SK-MEL-5 (cell line): ENCODE measurements around the gene SDR39U1. TPM values are rescaled to one million over a fixed set of nuclear protein-coding genes. Genes with fewer than 3 reads are reported as not detected.
A peak's percentile ranks its signal among the peaks of the same experiment; 100 is the strongest.
"Not testable (repeated sequence)": the region's sequence is repeated elsewhere in the genome, so short reads cannot be mapped to it uniquely, and the experiment has no call there.

Experiments used
- DNase-seq: peaks from one replicate; pipeline ENCODE4 v3.0.0-alpha.2; 2016; ENCODE audit warnings: low read depth, low spot score
- in situ Hi-C: cut with HindIII; loops from 2 replicates; pipeline ENCODE4 v1.10.0; 2016; ENCODE audit warnings: low sequenced_read_pairs, high pct_unique_total_duplicates, low pct_unique_long_range_greater_than_20kb
- polyA plus RNA-seq, 2 experiments: library from polyadenylated mRNA; depleted of rRNA; stranded (reverse); fragments of >200 nt; gene quantifications; 2 replicates each; pipeline ENCODE4 v1.2.3, GENCODE V29; 2015
- total RNA-seq: library from RNA; depleted of rRNA; stranded (reverse); fragments of >200 nt; shearing (Covaris generic); gene quantifications from 2 replicates; pipeline ENCODE4 v1.2.3, GENCODE V29; 2014; rRNA removed

Gene SDR39U1
- total RNA-seq, result 6.2 and 12.5 TPM in 2 replicates
- polyA plus RNA-seq (2015; cell fraction: cytosol; rRNA removed), result 36.7 and 39.5 TPM in 2 replicates
- polyA plus RNA-seq (2015; cell fraction: nucleus; rRNA removed), result 360 and 494 TPM in 2 replicates

DNA sequence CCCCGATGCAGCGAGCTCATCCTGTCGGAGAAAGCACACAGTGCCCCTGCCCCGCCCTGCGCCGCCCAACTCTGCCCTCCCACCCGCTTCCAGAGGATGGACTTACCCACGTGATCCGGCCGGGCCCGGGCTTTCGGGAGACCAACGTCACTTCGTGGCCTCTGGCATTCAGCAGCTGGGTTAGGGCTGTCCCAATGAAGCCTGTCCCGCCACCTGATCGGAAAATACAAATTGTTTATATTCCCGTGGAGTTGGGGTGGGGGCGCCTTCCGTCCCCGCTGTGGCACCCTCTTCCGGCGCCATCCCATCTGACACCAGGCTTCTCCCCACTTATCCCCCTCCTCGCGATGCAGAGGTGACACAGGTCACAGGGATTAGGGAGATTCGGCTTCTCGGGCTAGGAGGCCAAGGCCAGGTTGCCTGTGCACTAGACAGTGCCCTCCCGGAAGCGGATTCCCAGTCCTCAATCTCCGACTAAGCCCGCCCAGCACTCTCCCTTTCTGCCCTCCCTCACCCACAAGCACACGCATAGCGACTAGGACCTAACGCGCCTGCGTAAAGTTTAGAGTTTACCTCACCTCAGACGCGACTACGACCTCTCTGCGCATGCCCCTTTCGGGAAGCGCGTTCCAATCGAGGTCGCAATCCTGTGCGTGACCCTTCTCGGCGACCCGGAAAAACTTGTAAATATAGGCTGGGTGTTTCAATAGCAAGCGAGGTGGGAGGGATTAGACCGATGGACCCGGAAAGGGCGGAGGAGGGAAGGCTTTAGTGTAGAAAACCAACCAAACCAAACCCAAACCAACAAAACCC, at the start of gene SDR39U1:
SDR39U1 (minus strand) TSS at position 537 of the 813 bp plus-strand sequence; CDS start at position 530, 7 bp downstream.
- in situ Hi-C loops, result no loop called here
- peak; percentile 99 for DNase-seq

- DNase-seq, in situ Hi-C loops: not testable (repeated sequence)
Observed at GRCh38 chr14:24491586-24492408, 49.2 kb upstream of the SDR39U1 start.

DNA sequence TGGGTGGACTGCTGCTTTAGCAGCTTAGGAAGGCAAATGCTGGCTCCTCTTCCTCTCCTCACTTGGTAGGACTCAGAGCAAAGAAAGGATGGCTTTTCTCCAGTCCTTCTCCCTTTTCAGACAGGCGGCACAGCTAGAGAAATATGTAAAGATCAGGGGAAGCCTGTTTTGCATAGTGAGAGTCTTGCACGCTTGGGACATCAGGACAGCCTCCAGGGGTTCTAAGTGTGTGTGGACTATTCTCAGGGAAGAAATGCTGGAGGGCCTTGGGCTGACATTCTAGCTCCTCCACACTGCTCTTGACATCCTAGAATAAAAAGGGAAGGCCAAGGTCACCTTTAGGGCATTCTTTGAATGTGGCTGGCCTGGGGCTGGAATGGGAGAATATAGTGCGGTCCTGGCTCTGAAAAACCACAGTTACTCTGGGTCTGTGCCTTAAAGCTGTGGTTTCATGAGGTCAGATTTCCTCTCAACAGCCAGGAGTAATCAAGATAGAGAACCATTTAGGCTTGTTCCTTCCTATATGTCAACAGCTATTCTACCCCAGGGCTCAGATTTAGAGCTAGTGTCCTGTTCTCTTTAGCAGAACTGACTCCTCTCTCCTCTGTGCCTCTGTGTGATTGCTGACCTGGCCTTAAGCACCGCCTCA, 41.2 kb upstream of the SDR39U1 start:
- peak; percentile 47 for DNase-seq
- in situ Hi-C loops, result no loop called here

DNA sequence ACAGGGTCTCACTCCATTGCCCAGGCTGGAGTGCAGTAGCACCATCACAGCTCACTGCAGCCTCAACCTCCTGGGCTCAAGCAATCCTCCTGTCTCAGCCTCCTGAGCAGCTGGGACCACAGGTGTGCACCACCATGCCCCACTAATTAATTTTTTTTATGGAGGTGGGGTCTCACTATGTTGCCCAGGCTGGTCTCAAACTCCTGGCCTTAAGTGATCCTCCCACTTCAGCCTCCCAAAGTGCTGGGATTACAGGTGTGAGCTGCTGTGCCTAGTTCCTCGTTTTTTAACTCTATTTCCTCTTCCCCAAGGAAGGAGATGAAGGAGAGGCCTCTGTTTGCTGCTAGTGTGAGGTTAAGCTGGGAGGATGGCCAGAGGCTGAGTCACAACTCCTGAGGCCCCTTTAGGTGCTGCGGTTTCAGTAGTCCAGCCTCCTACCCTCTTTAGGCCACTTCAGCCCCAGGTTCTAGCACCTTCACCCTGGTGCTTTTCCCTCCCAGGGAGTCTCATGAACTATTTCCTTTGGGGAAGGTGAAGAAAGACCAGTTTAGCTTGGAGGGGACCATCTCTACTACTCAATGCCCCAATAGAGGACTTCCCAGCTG, 40.2 kb upstream of the SDR39U1 start:
- in situ Hi-C loops, DNase-seq: not testable (repeated sequence)

GRCh38 chr14:24481622-24482324, 39.2 kb upstream of the SDR39U1 start:
- in situ Hi-C loops, result no loop called here
- peak; percentile 80 for DNase-seq

DNA sequence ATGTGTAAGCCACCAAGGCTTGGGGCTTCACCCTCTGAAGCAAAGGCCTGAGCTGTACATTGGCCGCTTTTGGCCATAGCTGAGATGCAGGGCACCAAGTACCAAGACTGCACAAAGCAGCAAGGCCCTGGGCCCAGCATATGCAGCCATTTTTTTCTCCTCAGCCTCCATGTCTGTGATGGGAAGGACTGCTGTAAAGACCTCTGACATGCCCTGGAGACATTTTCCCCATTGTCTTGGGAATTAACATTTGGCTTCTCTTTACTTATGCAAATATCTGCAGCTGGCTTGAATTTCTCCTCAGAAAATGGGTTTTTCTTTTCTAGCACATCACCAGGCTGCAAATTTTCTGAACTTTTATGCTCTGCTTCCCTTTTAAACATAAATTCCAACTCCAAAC, 37.4 kb upstream of the SDR39U1 start:
- in situ Hi-C loops, DNase-seq: not testable (repeated sequence)

DNA sequence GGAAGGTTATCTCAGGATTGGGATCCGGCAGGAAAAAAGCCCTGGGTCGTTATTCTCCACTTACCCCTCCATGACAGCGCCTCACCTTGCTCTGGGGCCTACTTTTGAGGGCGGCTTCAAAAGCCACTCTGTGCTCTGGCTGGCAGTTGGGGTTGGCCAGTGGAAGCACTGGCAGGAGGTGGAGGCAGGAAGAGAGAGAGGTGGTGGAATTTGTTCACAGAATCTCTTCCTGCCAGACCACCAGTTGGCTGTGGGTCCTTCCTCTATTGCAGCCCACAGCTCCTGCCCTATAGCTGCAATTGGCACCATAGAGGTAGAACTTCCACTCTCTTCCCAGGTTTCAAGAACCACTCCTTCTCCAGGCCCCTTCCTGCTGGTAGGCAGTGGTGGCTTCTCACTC, 32.7 kb upstream of the SDR39U1 start:
- in situ Hi-C loops, result no loop called here
- DNase-seq, result no peak

DNA sequence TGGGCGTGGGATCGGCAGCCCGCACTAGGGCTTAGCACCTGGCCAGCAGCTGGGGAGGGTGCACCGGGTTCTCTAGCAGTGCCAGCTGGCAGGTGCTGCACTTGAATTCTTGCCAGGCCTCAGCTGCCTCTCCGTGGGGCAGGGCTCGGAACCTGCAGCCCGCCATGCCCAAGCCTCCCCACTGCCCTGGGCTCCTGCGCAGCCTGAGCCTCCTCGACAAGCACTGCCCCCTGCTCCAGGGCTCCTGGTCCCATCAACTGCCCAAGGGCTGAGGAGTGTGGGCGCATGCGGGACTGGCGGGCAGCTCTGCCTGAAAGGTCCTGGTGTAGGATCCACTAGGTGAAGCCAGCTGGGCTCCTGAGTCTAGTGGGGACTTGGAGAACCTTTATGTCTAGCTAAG, 30.6 kb upstream of the SDR39U1 start:
- in situ Hi-C loops, result no loop called here
- DNase-seq, result no peak

DNA sequence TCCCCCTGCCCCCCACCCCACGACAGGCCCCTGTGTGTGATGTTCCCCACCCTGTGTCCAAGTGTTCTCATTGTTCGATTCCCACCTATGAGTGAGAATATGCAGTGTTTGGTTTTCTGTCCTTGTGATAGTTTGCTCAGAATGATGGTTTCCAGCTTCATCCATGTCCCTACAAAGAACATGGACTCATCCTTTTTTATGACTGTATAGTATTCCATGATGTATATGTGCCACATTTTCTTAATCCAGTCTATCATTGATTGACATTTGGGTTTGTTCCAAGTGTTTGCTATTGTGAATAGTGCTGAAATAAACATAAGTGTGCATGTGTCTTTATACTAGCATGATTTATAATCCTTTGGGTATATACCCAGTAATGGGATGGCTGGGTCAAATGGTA, 27.9 kb upstream of the SDR39U1 start:
- DNase-seq, in situ Hi-C loops: not testable (repeated sequence)

DNA sequence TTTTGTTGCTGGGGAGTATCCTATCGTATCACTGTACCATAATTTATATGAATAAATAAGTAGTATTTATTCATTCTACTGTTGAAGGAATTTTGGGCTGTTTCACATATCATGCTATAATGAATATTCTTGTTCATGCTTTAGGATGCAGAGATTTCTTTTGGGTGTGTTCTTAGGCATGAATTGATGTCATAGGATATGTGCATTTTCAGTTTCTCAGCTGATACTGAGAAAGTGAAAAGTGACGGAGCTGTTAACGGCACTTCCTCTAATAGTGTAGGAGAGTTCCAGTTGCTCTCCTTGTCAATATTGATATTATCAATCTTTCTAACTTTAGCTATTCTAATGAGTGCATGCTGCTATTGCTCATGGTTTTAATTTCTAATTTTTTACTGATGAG, 23.2 kb upstream of the SDR39U1 start:
- no peak for DNase-seq
- in situ Hi-C loops, result no loop called here

GRCh38 chr14:24465368-24465767, 22.8 kb upstream of the SDR39U1 start:
- in situ Hi-C loops, result no loop called here
- no peak for DNase-seq

DNA sequence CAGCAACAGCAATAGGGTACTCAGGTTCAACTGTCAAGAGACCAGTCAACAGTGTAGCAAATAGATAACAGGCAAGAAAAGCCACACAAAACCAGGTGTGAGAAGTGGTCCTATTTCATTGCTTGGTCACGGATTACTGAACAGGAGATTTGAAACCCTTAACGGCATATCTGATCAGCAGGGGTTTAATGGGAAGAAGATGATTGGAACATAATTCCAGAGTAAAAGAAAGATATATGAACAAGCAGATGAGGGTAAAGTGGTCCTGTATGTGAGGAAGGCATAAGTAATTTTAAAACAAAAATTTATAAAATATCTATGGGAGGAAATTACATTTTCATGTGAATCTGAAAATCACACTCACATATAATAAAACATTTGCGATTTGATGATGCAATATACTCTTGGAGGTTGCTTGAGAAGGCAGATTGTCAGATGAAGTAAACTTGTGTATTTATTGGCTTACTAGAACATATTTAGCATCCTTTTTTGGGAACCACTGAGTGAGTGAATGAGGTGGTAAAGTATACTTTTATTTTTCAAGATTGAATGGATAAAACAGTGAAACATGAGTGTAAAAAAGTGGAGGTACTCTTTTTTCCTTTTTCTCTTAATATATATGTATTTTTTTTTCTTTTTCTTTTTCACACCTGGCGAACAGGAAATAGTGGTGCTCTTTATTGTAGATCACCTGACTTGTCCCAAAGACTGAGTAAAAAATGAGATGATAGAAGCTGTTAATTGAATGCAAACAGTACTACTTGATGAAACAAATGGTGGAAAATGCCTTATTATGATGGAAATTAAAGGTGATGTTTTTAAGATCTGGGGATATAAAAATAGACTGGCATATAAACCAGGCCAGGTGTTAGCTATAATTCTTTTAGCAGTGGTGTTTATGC, 21.6 kb upstream of the SDR39U1 start:
- no peak for DNase-seq
- in situ Hi-C loops, result no loop called here

DNA sequence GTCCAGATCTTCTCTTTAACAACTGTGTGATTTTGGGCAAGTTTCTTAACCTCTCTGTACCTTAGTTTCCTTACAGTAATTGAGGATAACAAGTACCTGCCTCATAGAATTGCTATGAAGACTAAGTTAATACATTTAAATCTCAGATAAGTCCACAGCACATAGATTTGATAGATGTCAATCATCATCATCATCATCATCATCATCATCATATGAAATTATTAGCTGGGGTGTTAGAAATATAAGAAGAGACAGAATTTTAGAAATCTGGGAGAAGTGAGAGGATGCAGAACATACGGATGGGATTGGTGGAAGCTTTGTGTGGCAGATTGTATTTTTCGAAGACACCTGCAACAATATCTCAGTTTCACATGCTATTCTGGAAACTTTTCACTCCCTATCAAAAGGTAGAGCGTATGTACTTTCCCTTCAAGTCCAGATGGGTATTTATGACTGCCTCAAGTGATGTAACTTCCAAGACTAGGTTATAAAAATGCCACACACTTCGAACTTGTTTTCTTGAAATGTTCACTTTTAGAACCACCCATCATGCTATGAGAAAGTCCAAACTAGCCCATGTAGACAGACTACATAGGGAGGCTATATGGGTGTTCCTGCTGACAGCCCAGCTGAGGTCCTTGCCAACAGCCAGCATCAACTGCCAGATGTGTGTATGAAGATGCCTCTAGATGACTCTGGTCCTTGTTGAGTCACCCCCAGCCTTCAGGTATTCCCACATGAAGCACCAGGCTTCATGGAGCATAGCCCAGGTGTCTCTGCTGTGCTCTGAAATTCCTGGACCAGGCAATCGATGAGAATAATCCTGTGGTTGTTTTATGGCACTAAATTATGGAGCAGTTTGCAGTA, 20.7 kb upstream of the SDR39U1 start:
- no peak for DNase-seq
- in situ Hi-C loops, result no loop called here

- in situ Hi-C loops, result no loop called here
Observed at GRCh38 chr14:24461336-24461735, 18.8 kb upstream of the SDR39U1 start.

GRCh38 chr14:24459331-24459730, 16.8 kb upstream of the SDR39U1 start:
- no peak for DNase-seq
- in situ Hi-C loops, result no loop called here

More at GRCh38 chr14:24461336-24461735, 18.8 kb upstream of the SDR39U1 start:
- no peak for DNase-seq
